GM18507 (cell line): Measurements from ENCODE around the gene SHC1.

ENCODE experiments used
- DNase-seq: peaks from one replicate; pipeline ENCODE4 v3.0.0; 2011; ENCODE audit warnings: low read depth; ENCODE audit not compliant: insufficient read length; ENCODE audit errors: extremely low spot score
- FAIRE-seq: peaks from 2 replicates; lab custom pipeline; 2011; peaks lifted over from hg19 to GRCh38; lab: Jason Lieb, UNC

SHC1 gene

DNA sequence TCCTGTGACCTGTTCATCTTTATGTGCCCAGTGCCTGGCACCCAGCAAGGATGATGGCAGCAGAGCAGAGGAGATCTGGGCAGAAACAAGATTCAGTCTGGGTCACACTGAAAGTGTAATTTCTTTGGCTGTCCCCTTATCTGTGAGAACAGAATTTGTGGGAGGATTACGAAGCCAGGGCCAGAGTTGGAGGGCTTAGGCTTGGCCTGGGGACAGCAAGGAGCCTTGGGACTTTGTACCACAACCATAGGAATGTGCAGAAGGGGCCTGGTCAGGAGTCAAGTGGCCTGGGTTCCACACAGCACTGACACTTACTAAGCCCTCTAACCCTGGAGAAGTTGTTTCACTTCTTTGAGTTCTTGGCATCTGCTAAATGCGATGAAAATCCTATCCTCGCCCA lies 46.9 kb downstream of the SHC1 start:
- FAIRE-seq = no peak

DNA sequence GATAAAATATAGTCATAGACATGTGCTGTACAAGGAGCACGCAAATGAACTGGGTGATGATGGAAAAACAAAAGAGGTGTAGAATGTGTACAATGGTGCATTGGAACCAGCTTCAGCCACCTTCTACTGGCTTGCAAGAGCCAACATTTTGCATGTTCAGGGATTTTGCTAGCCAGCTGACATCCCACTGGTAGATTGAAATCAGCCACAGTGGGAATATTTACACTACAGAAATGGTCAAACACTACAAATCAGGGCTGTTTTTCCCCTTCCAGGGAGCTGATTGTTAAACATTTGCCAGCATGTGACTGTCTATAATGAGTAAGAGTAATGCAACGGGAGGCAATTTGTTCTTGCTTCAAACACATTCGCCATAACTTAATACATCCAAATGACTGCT lies 57.3 kb downstream of the SHC1 start:
- FAIRE-seq (no peak), DNase-seq (no peak)

More for the DNA sequence above, 46.9 kb downstream of the SHC1 start:
- no peak for DNase-seq

DNA sequence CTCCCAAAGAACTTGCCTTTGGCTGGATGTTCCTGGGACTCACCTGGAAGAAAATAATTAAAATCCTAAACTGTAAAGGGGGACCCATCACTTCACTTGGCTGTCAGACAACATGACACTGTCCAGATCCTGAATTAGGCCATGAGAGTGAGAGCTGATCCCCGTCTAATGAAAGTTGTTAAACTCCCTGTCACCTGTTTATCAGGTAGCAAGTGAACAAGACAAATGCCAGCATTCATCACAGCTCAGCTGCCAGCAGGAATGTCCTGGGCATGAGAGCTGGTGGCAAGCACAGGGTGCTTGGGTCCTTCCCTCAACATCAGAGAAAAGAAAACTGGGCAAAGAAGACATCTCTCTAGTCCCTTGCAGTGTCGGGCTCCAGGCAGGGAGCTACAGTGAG lies 57.8 kb downstream of the SHC1 start:
- no peak for FAIRE-seq

More for the DNA sequence above, 57.8 kb downstream of the SHC1 start:
- no peak for DNase-seq
